SKM-1 treated with dmso at 0.1 percent for 144 hours (cell line): Measurements from ENCODE around the gene ENKD1.

ENCODE experiments used
- DNase-seq: peaks from one replicate; lab custom pipeline; 2025; ENCODE audit not compliant: unreplicated experiment; lab: John Stamatoyannopoulos, UW

ENKD1 gene

GRCh38 chr16:67679935-67680897, 13.7 kb upstream of the ENKD1 start:
- no peak for DNase-seq

- no peak for DNase-seq
Measured at GRCh38 chr16:67678354-67679023, 11.9 kb upstream of the ENKD1 start.

GRCh38 chr16:67677712-67678111, 11.2 kb upstream of the ENKD1 start:
- no peak for DNase-seq

GRCh38 chr16:67676939-67677338, 10.4 kb upstream of the ENKD1 start:
- DNase-seq, result no peak

GRCh38 chr16:67676516-67676915, 10.0 kb upstream of the ENKD1 start:
- no peak for DNase-seq

- no peak for DNase-seq
Measured at GRCh38 chr16:67675999-67676398, 9.4 kb upstream of the ENKD1 start.

- DNase-seq, result no peak
Measured at GRCh38 chr16:67675579-67675935, 9.0 kb upstream of the ENKD1 start.

GRCh38 chr16:67674851-67675578, 8.5 kb upstream of the ENKD1 start:
- no peak for DNase-seq

GRCh38 chr16:67673712-67674580, 7.4 kb upstream of the ENKD1 start:
- peak; percentile 17 for DNase-seq

- peak; percentile 46 for DNase-seq
Measured at GRCh38 chr16:67672739-67673662, 6.5 kb upstream of the ENKD1 start.

DNA sequence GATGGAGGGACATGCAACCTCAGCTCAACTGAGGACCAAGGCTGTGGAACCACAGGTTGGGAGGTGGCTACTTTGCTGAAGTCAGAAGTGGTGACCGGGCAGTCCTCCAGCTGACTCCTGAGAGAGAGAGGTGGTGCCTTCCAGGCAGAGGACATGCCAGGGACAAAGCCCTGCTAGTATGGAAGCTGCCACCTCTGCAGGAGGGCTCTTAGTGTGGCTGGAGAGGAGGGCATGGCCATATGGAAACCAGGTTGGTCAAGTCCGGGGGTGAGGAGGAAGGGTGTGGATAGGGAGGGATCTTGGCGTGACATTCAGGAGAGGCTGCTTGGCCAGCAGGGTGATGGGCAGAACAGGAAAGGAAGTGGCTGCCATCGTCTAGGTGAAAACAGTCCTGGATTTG, 5.8 kb upstream of the ENKD1 start:
- no peak for DNase-seq

- no peak for DNase-seq
Measured at GRCh38 chr16:67669499-67670101, 3.0 kb upstream of the ENKD1 start.

GRCh38 chr16:67668495-67669157, 2.1 kb upstream of the ENKD1 start:
- peak; percentile 24 for DNase-seq

GRCh38 chr16:67667817-67668494, 1.4 kb upstream of the ENKD1 start:
- DNase-seq, result peak; percentile 95

- DNase-seq, result no peak
Measured at GRCh38 chr16:67667453-67667816, 885 bp upstream of the ENKD1 start.

DNA sequence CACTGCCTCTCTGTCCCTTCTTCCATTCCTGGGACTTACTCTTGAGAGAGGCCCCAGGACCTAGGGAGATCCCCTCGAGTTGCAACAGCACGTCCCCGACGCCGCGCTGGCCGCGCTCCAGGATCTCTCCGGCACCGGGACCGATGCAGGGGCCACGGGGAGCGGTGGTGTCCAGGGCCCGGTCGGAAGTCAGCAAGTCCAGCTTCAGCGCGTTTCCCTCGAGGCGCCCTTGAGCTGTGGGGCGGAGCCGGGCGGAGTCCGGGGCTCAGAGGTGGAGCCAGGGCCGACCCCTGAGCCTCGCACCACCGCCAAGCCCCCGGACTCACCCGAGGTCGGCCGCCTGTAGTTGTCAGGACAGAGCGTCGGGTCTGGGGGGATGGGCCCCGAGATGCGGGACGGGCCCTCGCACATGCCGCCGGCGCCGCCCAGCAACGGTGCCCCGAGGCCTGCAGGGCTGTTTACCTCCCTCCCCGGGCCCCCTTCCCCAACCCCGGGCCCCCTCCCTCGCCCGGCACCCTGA, 458 bp downstream of the ENKD1 start:
- no peak for DNase-seq

DNA sequence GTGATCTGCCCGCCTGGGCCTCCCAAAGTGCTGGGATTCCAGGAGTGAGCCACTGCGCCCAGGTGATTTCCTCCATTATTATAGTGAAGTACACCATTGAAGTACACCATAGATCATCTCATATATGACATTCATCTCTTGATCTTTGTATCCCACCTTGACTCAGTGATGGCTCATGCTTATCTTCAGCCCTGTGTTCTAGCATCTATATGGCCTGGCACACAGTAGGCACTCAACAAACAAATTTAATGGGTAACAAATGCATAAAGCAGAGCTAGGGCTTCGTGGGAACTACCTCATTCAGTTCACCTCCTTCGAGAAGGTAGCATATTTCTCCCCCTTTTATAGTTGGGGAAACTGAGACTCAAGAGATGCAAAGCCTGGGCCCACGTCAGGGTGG, 952 bp downstream of the ENKD1 start:
- no peak for DNase-seq

GRCh38 chr16:67664871-67665270, 1.7 kb downstream of the ENKD1 start:
- DNase-seq, result no peak
